SK-N-MC (cell line): Measurements from ENCODE around the gene KRTAP10-5.

Source experiments
- EZH2 ChIP-seq: fragments of 200-600 bp; sonication (generic); IDR thresholded peaks from one replicate; pipeline ENCODE4 v1.6.1; 2017; ENCODE audit warnings: antibody characterized with exemption
- FOXP2 ChIP-seq: optimal IDR thresholded peaks from 2 replicates; pipeline ENCODE3; 2011; ENCODE audit warnings: mild to moderate bottlenecking, moderate library complexity; ENCODE audit not compliant: insufficient read depth; ENCODE audit errors: extremely low read length, control extremely low read depth
- POLR2AphosphoS5 ChIP-seq: IDR thresholded peaks from 2 replicates; pipeline ENCODE4 v1.6.1; 2012; ENCODE audit warnings: mild to moderate bottlenecking, low read depth, low read length, borderline replicate concordance

- no peak for TF ChIP-seq EZH2
- TF ChIP-seq POLR2AphosphoS5, result no peak
- no peak for TF ChIP-seq FOXP2
Observed at GRCh38 chr21:44618909-44619308, 38.5 kb upstream of the KRTAP10-5 start.
